Caco-2 (cell line): ENCODE measurements around the gene ZNRF2. TPM values are rescaled to one million over a fixed set of nuclear protein-coding genes. Genes with fewer than 3 reads are reported as not detected.
A peak's percentile ranks its signal among the peaks of the same experiment; 100 is the strongest.

Experiments
- BruUV-seq: library from RNA; stranded (reverse); fragments of 400-500 nt; replicated peaks from 2 replicates; lab custom pipeline; 2021; lab: Mats Ljungman, UMichigan
- CTCF ChIA-PET: fragments of 300-600 bp; sonication (Branson Sonifier 250); formaldehyde crosslinking; loops from one replicate; lab custom pipeline; 2022; ENCODE audit warnings: antibody characterized with exemption; lab: Charles Lee
- POLR2A ChIA-PET: fragments of 300-600 bp; sonication (Branson Sonifier 250); formaldehyde crosslinking; loops from one replicate; lab custom pipeline; 2022; ENCODE audit warnings: antibody characterized with exemption; lab: Charles Lee
- DNase-seq, 2 experiments: peaks; one replicate each; pipeline versions ENCODE4 v3.0.0 to v3.0.0-alpha.2; 2020 to 2022
- H3K27me3 ChIP-seq: replicated peaks from 2 replicates; pipeline ENCODE4 v1.6.0; 2011; ENCODE audit warnings: low read length; ENCODE audit not compliant: control insufficient read depth, insufficient read depth
- H3K36me3 ChIP-seq: 2 replicates; pipeline ENCODE4 v1.5.1; 2011; ENCODE audit warnings: low read length; ENCODE audit not compliant: control insufficient read depth, insufficient read depth
- H3K4me1 ChIP-seq: fragments of 250-450 bp; sonication (Bioruptor Pico); 2 replicates; pipeline ENCODE4 v1.5.1; 2020; ENCODE audit warnings: mild to moderate bottlenecking
- H3K4me3 ChIP-seq: 2 replicates; pipeline ENCODE4 v1.5.1; 2011; ENCODE audit warnings: low read depth, mild to moderate bottlenecking, control low read depth, low read length
- H3K9me3 ChIP-seq: fragments of 250-450 bp; sonication (Bioruptor Pico); 2 replicates; pipeline ENCODE4 v1.5.1; 2020; ENCODE audit warnings: mild to moderate bottlenecking, moderate library complexity
- H3K27ac Mint-ChIP-seq: one replicate; pipeline ENCODE4 v1.8.0; 2022; ENCODE audit warnings: mixed read lengths; ENCODE audit not compliant: unreplicated experiment
- H3K27me3 Mint-ChIP-seq: one replicate; pipeline ENCODE4 v1.8.0; 2022; ENCODE audit warnings: mixed read lengths; ENCODE audit not compliant: insufficient read depth, unreplicated experiment
- H3K36me3 Mint-ChIP-seq: one replicate; pipeline ENCODE4 v1.8.0; 2022; ENCODE audit warnings: mild to moderate bottlenecking, mixed read lengths; ENCODE audit not compliant: insufficient read depth, unreplicated experiment
- H3K4me1 Mint-ChIP-seq: one replicate; pipeline ENCODE4 v1.8.0; 2022; ENCODE audit warnings: low read depth, mixed read lengths; ENCODE audit not compliant: unreplicated experiment
- H3K4me3 Mint-ChIP-seq: one replicate; pipeline ENCODE4 v1.8.0; 2022; ENCODE audit warnings: mild to moderate bottlenecking, moderate library complexity, mixed read lengths; ENCODE audit not compliant: unreplicated experiment
- H3K9me3 Mint-ChIP-seq: one replicate; pipeline ENCODE4 v1.8.0; 2022; ENCODE audit warnings: mixed read lengths; ENCODE audit not compliant: unreplicated experiment
- intact Hi-C: fragments of 100-400 bp; cut with micrococcal nuclease; formaldehyde crosslinking; loops from one replicate; pipeline ENCODE4 v1.10.0; 2022; ENCODE audit not compliant: unreplicated experiment
- total RNA-seq: library from RNA; stranded (reverse); gene quantifications from 2 replicates; pipeline ENCODE4 v1.2.3, GENCODE V29; 2022
- TF ChIP-seq, protein P1 (sequence below), 2 experiments: fragments of 200-600 bp in 1 of 2; IDR thresholded peaks; 1 replicate in 1 of 2; 2 replicates in 1 of 2; pipeline versions ENCODE4 v1.5.1 to v1.8.0; 2011 to 2022; ENCODE audit warnings: antibody characterized with exemption in 1 of 2, control low read depth in 1 of 2, inconsistent platforms in 1 of 2, low read depth in 1 of 2, low read length in 1 of 2, mild to moderate bottlenecking in 1 of 2, moderate library complexity in 1 of 2; ENCODE audit not compliant: insufficient read depth in 1 of 2, severe bottlenecking in 1 of 2, unreplicated experiment in 1 of 2

ZNRF2 gene
- total RNA-seq, 1 experiment from 2014 or later: 9.0 TPM

DNA sequence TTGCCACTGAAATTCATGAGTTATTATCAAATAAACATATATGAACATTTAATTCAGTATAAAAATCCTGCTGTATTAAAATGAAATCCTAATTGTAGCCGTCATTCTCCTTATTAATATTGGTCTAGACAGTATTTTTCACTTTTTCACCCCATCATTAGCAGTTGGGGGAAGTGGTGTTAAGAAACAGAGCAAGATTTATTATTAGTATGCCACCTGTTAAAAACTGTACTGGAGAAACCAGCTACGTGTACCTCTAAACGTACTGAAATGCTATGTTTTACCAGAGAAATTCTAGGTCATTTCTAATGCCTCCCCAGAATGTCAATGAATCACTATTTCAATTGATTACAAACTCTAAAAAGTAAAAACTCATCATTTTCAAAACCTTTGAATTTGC, 9.8 kb upstream of the ZNRF2 start:
- Mint-ChIP-seq H3K27me3 (no peaks in the 10 kb centered on the region), H3K27ac (no peak overlapping the region), H3K4me3 (no peak overlapping the region), H3K36me3 (no peaks in the 10 kb centered on the region), H3K4me1 (no peaks in the 10 kb centered on the region), H3K9me3 (no peaks in the 10 kb centered on the region)
- H3K4me1 ChIP-seq: no peaks in the 10 kb centered on the region
- POLR2A ChIA-PET: no interaction called here
- no peak for DNase-seq
- CTCF ChIA-PET: interaction anchor here (0.6 to 1.2 kb wide), 3 partner anchors 113 to 290 kb away, joined by 3 read pairs; no protein-coding TSS in a partner anchor
- H3K9me3 ChIP-seq: no peaks in the 10 kb centered on the region
- H3K4me3 ChIP-seq: no peak overlapping the region
- no peaks in the 10 kb centered on the region for H3K36me3 ChIP-seq
- BruUV-seq: no TSS peak
- intact Hi-C loops: no loop called here
- H3K27me3 ChIP-seq: no peaks in the 10 kb centered on the region
- TF ChIP-seq, protein P1, sequence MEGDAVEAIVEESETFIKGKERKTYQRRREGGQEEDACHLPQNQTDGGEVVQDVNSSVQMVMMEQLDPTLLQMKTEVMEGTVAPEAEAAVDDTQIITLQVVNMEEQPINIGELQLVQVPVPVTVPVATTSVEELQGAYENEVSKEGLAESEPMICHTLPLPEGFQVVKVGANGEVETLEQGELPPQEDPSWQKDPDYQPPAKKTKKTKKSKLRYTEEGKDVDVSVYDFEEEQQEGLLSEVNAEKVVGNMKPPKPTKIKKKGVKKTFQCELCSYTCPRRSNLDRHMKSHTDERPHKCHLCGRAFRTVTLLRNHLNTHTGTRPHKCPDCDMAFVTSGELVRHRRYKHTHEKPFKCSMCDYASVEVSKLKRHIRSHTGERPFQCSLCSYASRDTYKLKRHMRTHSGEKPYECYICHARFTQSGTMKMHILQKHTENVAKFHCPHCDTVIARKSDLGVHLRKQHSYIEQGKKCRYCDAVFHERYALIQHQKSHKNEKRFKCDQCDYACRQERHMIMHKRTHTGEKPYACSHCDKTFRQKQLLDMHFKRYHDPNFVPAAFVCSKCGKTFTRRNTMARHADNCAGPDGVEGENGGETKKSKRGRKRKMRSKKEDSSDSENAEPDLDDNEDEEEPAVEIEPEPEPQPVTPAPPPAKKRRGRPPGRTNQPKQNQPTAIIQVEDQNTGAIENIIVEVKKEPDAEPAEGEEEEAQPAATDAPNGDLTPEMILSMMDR (IDR thresholded peaks at IDR 0.05; ENCODE audit: insufficient read depth in 1 of 2, low read depth in 1 of 2, low read length in 1 of 2, severe bottlenecking in 1 of 2, unreplicated experiment in 1 of 2): no peak

DNA sequence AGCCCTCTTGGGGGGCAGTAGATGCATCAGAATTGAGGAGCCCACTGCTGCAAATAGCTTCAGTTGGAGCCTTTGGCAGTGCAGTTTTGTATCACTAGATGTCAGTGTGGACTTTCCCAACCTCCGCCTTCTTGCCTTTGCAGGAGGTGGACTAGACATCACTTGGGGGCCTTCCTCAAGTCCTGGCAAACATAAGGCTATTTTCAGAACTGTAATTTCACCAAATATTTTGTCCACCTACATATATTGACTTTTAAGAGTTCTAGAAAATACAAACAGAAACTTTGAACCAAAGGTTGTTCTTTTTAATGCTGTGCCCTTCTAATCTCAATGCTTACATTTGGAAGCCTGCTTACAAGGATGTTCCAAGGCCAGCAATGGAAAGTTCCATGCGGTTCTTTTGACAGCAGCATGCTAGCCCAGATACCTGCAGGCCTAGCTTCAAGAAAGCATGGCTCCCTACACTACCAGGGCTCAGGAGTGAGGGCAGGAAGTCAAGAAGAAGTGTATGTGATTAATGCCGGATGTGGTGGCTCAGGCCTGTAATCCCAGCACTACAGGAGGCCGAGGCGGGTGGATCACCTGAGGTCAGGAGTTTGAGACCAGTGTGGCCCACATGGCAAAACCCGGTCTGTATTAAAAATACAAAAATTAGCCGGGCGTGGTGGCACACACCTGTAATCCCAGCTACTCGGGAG, 8.0 kb upstream of the ZNRF2 start:
- no peaks in the 10 kb centered on the region for H3K4me1 ChIP-seq
- Mint-ChIP-seq H3K36me3 (no peaks in the 10 kb centered on the region), H3K27me3 (no peaks in the 10 kb centered on the region), H3K9me3 (no peaks in the 10 kb centered on the region), H3K27ac (no peak overlapping the region), H3K4me3 (no peak overlapping the region), H3K4me1 (peaks cover 4% of the 10 kb centered on the region)
- H3K27me3 ChIP-seq: no peaks in the 10 kb centered on the region
- ChIA-PET POLR2A (no interaction called here), CTCF (interaction anchor here (0.6 to 2.1 kb wide), 15 partner anchors 10 to 288 kb away, joined by 3 to 35 read pairs (median 4); no protein-coding TSS in a partner anchor)
- H3K36me3 ChIP-seq: no peaks in the 10 kb centered on the region
- BruUV-seq: no TSS peak
- TF ChIP-seq, protein P1 (IDR thresholded peaks at IDR 0.05; ENCODE audit: insufficient read depth in 1 of 2, low read depth in 1 of 2, low read length in 1 of 2, severe bottlenecking in 1 of 2, unreplicated experiment in 1 of 2): peak; percentile 72 to 76
- no peak overlapping the region for H3K4me3 ChIP-seq
- intact Hi-C loops: loop anchor here (1.0 to 2.0 kb wide), 5 partner anchors 50 to 288 kb away; no protein-coding TSS in a partner anchor
- peak; percentile 61 to 69 for DNase-seq
- H3K9me3 ChIP-seq: no peaks in the 10 kb centered on the region

DNA sequence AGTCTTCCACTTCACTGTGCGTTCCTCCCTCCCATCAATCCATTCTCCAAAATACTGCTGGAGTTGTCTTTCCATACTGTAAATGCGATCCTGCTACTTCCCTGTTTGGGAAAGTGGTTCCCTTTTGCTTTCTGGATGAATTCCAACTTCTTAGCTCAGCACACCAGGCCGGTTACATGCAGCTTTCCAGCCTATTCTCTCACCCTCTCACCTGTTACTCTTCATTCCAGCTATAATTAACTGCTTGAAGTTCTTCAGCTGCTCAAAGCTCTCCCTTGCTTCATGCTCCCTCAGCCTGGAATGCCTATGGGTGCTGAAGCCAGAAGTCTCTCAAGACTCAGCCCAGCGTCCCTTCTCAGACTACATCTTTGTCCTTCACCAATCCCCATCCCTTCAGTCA, 6.0 kb upstream of the ZNRF2 start:
- no peaks in the 10 kb centered on the region for H3K27me3 ChIP-seq
- POLR2A ChIA-PET: no interaction called here
- H3K4me1 ChIP-seq: no peaks in the 10 kb centered on the region
- no peaks in the 10 kb centered on the region for H3K36me3 ChIP-seq
- no TSS peak for BruUV-seq
- Mint-ChIP-seq H3K36me3 (no peaks in the 10 kb centered on the region), H3K27ac (no peak overlapping the region), H3K4me1 (peaks cover 9% of the 10 kb centered on the region), H3K27me3 (no peaks in the 10 kb centered on the region), H3K4me3 (no peak overlapping the region), H3K9me3 (no peaks in the 10 kb centered on the region)
- intact Hi-C loops: no loop called here
- no peaks in the 10 kb centered on the region for H3K9me3 ChIP-seq
- CTCF ChIA-PET: interaction anchor here (2.7 kb wide), 1 partner anchor 286 kb away, joined by 5 read pairs; no protein-coding TSS in a partner anchor
- no peak overlapping the region for H3K4me3 ChIP-seq
- no peak for DNase-seq
- TF ChIP-seq, protein P1 (IDR thresholded peaks at IDR 0.05; ENCODE audit: insufficient read depth in 1 of 2, low read depth in 1 of 2, low read length in 1 of 2, severe bottlenecking in 1 of 2, unreplicated experiment in 1 of 2): no peak
